ENCODE data around the gene MIPOL1. TPM values are rescaled to one million over a fixed set of nuclear protein-coding genes. Genes with fewer than 3 reads are reported as not detected.
"Not testable (repeated sequence)": the region's sequence is repeated elsewhere in the genome, so short reads cannot be mapped to it uniquely, and the experiment has no call there.

MIPOL1 gene
- total RNA-seq, 4 donors from 2014 or later: 4.8 to 21.5 (median 11.8) TPM

GRCh38 chr14:37153483-37153882, 44.3 kb upstream of the MIPOL1 start:
- no peak overlapping the region for H3K27ac ChIP-seq

GRCh38 chr14:37157987-37158386, 39.8 kb upstream of the MIPOL1 start:
- intact Hi-C loops (cut with DNase I; ENCODE audit: low total_unique reads): no loop called here
- no peaks in the 10 kb centered on the region for H3K4me1 ChIP-seq
- H3K36me3 ChIP-seq: no peaks in the 10 kb centered on the region
- in situ Hi-C loops (cut with MboI; ENCODE audit: low pct_ligation_motif_present in 1 of 4, low pct_unique_long_range_greater_than_20kb in 1 of 4, low sequenced_read_pairs in 3 of 4): loop anchor here in 1 of 4 donors (25.0 kb wide), 1 partner anchor 496 kb away; the partner anchor contains the start of gene PAX9
- no peak for DNase-seq
- peaks cover 0 to 3% of the 10 kb centered on the region in 2 donors for H3K9me3 ChIP-seq
- H3K4me3 ChIP-seq: no peak overlapping the region
- no peaks in the 10 kb centered on the region for H3K27me3 ChIP-seq
- WGBS, 2 donors (ENCODE audit: low coverage in 1 of 2): 85 to 95% methylated on average over 2 of the region's 2 CpGs
- H3K27ac ChIP-seq: no peak overlapping the region
- no peak for TF ChIP-seq CTCF (IDR thresholded peaks at IDR 0.05)

More at GRCh38 chr14:37153483-37153882, 44.3 kb upstream of the MIPOL1 start:
- DNase-seq: no peak
- WGBS, 2 donors (ENCODE audit: low coverage in 1 of 2): 88% methylated on average over 5 of the region's 5 CpGs; no CpG with 5 or more reads in 1 of the 2 donors
- no peak for TF ChIP-seq POLR2A (IDR thresholded peaks at IDR 0.05)
- TF ChIP-seq POLR2AphosphoS5 (IDR thresholded peaks at IDR 0.05): no peak
- no peak for TF ChIP-seq CTCF (IDR thresholded peaks at IDR 0.05)
- no peak for TF ChIP-seq EP300 (IDR thresholded peaks at IDR 0.05; ENCODE audit: low read depth)
- H3K4me1 ChIP-seq: peaks cover 0 to 6% (median 0%) of the 10 kb centered on the region in 4 donors
- no peaks in the 10 kb centered on the region for H3K36me3 ChIP-seq
- H3K9me3 ChIP-seq: peaks cover 0 to 3% of the 10 kb centered on the region in 2 donors
- in situ Hi-C loops (cut with MboI; ENCODE audit: low pct_ligation_motif_present in 1 of 4, low pct_unique_long_range_greater_than_20kb in 1 of 4, low sequenced_read_pairs in 3 of 4): loop anchor here in 1 of 4 donors (25.0 kb wide), 1 partner anchor 491 kb away; the partner anchor contains the start of gene PAX9
- no peak overlapping the region for H3K4me3 ChIP-seq
- H3K27me3 ChIP-seq: no peaks in the 10 kb centered on the region
- intact Hi-C loops (cut with DNase I; ENCODE audit: low total_unique reads): no loop called here

- H3K9me3 ChIP-seq; DNase-seq; H3K27ac ChIP-seq; H3K4me3 ChIP-seq; intact Hi-C loops (cut with DNase I; ENCODE audit: low total_unique reads); H3K36me3 ChIP-seq; H3K4me1 ChIP-seq; H3K27me3 ChIP-seq: not testable (repeated sequence)
- in situ Hi-C loops (cut with MboI; ENCODE audit: low pct_ligation_motif_present in 1 of 4, low pct_unique_long_range_greater_than_20kb in 1 of 4, low sequenced_read_pairs in 3 of 4): loop anchor here in 1 of 4 donors (25.0 kb wide), 1 partner anchor 500 kb away; the partner anchor contains the start of gene PAX9
- 85% methylated on average over 2 of the region's 2 CpGs; no CpG with 5 or more reads in 1 of the 2 donors for WGBS, 2 donors (ENCODE audit: low coverage in 1 of 2)
These were observed 35.4 kb upstream of the MIPOL1 start for GRCh38 chr14:37162307-37162706.

GRCh38 chr14:37165794-37166193, 31.9 kb upstream of the MIPOL1 start:
- no peak overlapping the region for H3K4me3 ChIP-seq
- WGBS, 2 donors (ENCODE audit: low coverage in 1 of 2): 57 to 68% methylated on average over 1 to 3 of the region's 3 CpGs

More at GRCh38 chr14:37165794-37166193, 31.9 kb upstream of the MIPOL1 start:
- H3K36me3 ChIP-seq: no peaks in the 10 kb centered on the region
- H3K9me3 ChIP-seq: no peaks in the 10 kb centered on the region
- H3K27ac ChIP-seq: no peak overlapping the region
- H3K4me1 ChIP-seq: no peaks in the 10 kb centered on the region
- H3K27me3 ChIP-seq: no peaks in the 10 kb centered on the region
- in situ Hi-C loops (cut with MboI; ENCODE audit: low pct_ligation_motif_present in 1 of 4, low pct_unique_long_range_greater_than_20kb in 1 of 4, low sequenced_read_pairs in 3 of 4): loop anchor here in 1 of 4 donors (25.0 kb wide), 1 partner anchor 503 kb away; the partner anchor contains the start of gene PAX9
- intact Hi-C loops (cut with DNase I; ENCODE audit: low total_unique reads): no loop called here
- no peak for TF ChIP-seq POLR2AphosphoS5 (IDR thresholded peaks at IDR 0.05)
- TF ChIP-seq POLR2A (IDR thresholded peaks at IDR 0.05): no peak
- no peak for TF ChIP-seq CTCF (IDR thresholded peaks at IDR 0.05)
- no peak for TF ChIP-seq EP300 (IDR thresholded peaks at IDR 0.05; ENCODE audit: low read depth)
- no peak for DNase-seq
